ENCODE results near the gene PHC2. TPM values are rescaled to one million over a fixed set of nuclear protein-coding genes. Genes with fewer than 3 reads are reported as not detected.

PHC2 gene
- total and polyA plus RNA-seq, 2 of the 13 experiments (the other 11 are each of a cell fraction or from before 2014, with no cell fraction given): 52.5 to 84.9 TPM

DNA sequence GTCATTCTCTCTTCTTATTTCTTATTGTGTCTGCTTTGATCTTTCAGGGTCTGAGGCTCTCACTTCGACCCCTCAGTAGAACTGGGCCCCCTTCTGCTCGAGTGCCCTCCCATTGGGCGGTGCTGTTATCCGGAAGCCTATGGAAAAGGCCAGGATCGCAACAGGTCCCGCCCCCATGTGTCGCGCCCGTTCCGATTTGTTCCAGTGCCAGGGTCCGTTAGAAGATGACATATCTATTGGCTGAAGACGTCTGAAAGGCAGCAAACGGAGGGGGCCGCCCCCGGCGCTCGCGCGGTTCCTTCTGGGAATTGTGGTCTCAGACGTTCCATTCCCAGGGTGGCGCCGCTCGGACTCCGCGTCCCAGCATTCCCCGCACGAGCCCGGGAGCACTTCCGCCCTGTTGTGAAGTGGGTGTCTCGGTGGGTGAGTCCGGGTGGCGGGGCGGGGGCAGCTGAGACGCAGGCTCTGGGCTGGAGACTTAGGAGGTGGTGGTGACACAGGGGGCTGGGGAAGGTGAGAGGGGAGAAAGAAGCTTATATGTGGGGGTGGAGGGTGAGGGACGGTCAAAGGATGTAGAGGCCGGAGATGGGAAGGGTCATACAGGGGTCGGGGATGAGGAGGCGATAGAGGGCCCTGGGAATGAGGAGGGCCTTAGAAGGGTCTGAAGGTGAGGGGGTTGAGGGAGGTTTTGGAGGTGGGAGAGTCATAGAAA lies 41.5 kb upstream of the PHC2 start, which contains the start of gene ZSCAN20 (continued):
- TF ChIP-seq ZGPAT (CRISPR knock-in tag; IDR thresholded peaks at IDR 0.05) (no peak; the same call in 1 of the 2 replicates), ZIK1 (CRISPR knock-in tag; IDR thresholded peaks at IDR 0.05; ENCODE audit: borderline replicate concordance, low read depth) (no peak), HBP1 (CRISPR knock-in tag; IDR thresholded peaks at IDR 0.05; ENCODE audit: low read depth) (no peak), ZFP36L1 (CRISPR knock-in tag; IDR thresholded peaks at IDR 0.05) (no peak), ZNF18 (CRISPR knock-in tag; IDR thresholded peaks at IDR 0.05; ENCODE audit: insufficient replicate concordance) (no peak), KAT7 (CRISPR knock-in tag; IDR thresholded peaks at IDR 0.05; ENCODE audit: borderline replicate concordance) (no peak), SAFB2 (CRISPR knock-in tag; IDR thresholded peaks at IDR 0.05; ENCODE audit: borderline replicate concordance, low read depth) (no peak), ZSCAN9 (CRISPR knock-in tag; IDR thresholded peaks at IDR 0.05; ENCODE audit: borderline replicate concordance) (no peak), CREB1 (IDR thresholded peaks at IDR 0.05) (peak; percentile 72), CREB1 (CRISPR knock-in tag; IDR thresholded peaks at IDR 0.05) (peak; percentile 90), ZNF24 (IDR thresholded peaks at IDR 0.05) (no peak), DZIP1 (CRISPR knock-in tag; IDR thresholded peaks at IDR 0.05) (no peak)
- TF ChIP-seq, protein P1, sequence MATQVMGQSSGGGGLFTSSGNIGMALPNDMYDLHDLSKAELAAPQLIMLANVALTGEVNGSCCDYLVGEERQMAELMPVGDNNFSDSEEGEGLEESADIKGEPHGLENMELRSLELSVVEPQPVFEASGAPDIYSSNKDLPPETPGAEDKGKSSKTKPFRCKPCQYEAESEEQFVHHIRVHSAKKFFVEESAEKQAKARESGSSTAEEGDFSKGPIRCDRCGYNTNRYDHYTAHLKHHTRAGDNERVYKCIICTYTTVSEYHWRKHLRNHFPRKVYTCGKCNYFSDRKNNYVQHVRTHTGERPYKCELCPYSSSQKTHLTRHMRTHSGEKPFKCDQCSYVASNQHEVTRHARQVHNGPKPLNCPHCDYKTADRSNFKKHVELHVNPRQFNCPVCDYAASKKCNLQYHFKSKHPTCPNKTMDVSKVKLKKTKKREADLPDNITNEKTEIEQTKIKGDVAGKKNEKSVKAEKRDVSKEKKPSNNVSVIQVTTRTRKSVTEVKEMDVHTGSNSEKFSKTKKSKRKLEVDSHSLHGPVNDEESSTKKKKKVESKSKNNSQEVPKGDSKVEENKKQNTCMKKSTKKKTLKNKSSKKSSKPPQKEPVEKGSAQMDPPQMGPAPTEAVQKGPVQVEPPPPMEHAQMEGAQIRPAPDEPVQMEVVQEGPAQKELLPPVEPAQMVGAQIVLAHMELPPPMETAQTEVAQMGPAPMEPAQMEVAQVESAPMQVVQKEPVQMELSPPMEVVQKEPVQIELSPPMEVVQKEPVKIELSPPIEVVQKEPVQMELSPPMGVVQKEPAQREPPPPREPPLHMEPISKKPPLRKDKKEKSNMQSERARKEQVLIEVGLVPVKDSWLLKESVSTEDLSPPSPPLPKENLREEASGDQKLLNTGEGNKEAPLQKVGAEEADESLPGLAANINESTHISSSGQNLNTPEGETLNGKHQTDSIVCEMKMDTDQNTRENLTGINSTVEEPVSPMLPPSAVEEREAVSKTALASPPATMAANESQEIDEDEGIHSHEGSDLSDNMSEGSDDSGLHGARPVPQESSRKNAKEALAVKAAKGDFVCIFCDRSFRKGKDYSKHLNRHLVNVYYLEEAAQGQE (IDR thresholded peaks at IDR 0.05; ENCODE audit: borderline replicate concordance in 1 of 2, low read depth in 1 of 2, low read length in 2 of 2): no peak
- TF ChIP-seq, protein P2, sequence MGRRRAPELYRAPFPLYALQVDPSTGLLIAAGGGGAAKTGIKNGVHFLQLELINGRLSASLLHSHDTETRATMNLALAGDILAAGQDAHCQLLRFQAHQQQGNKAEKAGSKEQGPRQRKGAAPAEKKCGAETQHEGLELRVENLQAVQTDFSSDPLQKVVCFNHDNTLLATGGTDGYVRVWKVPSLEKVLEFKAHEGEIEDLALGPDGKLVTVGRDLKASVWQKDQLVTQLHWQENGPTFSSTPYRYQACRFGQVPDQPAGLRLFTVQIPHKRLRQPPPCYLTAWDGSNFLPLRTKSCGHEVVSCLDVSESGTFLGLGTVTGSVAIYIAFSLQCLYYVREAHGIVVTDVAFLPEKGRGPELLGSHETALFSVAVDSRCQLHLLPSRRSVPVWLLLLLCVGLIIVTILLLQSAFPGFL (CRISPR knock-in tag; IDR thresholded peaks at IDR 0.05): no peak
- TF ChIP-seq, protein P3, sequence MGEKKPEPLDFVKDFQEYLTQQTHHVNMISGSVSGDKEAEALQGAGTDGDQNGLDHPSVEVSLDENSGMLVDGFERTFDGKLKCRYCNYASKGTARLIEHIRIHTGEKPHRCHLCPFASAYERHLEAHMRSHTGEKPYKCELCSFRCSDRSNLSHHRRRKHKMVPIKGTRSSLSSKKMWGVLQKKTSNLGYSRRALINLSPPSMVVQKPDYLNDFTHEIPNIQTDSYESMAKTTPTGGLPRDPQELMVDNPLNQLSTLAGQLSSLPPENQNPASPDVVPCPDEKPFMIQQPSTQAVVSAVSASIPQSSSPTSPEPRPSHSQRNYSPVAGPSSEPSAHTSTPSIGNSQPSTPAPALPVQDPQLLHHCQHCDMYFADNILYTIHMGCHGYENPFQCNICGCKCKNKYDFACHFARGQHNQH (CRISPR knock-in tag; IDR thresholded peaks at IDR 0.05): no peak

All from HepG2 (cell line).